Stimulated activated CD8-positive, alpha-beta memory T cell treated with anti-CD3 and anti-CD28 coated beads, Interleukin-15, amount 100 ng/mL, for 24 hours (primary cell): ENCODE data around the gene DHRSX.
"Not testable (repeated sequence)": the region's sequence is repeated elsewhere in the genome, so short reads cannot be mapped to it uniquely, and the experiment has no call there.

Experiments
- DNase-seq: peaks from one replicate; pipeline ENCODE4 v3.0.0-alpha.2; 2020; ENCODE audit warnings: low read depth

The DHRSX gene

DNA sequence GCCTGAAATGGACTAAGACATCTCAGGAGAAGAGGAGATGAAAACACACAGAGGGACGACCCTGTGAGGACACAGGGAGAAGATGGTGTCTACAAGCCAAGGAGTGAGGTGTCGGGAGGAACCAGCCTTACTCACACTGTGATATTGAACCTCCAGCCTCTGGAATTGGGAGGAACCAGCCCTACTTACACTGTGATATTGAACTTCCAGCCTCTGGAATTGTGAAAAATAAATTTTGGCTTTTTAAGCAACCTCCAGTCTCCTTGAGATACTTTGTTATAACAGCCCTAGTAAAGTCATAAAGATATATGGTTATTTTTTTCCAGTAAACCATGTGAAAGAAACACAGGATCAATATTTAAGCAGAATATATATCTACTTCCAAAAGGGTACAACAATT, 76.5 kb downstream of the DHRSX start:
- DNase-seq: no peak

GRCh38 chrX:2423899-2424298, 76.9 kb downstream of the DHRSX start:
- no peak for DNase-seq

- no peak for DNase-seq
Measured at GRCh38 chrX:2423282-2423681, 77.5 kb downstream of the DHRSX start.

DNA sequence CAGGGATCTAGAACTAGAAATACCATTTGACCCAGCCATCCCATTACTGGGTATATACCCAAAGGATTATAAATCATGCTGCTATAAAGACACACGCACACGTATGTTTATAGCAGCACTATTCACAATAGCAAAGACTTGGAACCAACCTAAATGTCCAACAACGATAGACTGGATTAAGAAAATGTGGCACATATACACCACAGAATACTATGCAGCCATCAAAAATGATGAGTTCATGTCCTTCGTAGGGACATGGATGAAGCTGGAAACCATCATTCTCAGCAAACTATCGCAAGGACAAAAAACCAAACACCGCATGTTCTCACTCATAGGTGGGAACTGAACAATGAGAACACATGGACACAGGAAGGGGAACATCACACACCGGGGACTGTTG, 81.4 kb downstream of the DHRSX start:
- DNase-seq: not testable (repeated sequence)

DNA sequence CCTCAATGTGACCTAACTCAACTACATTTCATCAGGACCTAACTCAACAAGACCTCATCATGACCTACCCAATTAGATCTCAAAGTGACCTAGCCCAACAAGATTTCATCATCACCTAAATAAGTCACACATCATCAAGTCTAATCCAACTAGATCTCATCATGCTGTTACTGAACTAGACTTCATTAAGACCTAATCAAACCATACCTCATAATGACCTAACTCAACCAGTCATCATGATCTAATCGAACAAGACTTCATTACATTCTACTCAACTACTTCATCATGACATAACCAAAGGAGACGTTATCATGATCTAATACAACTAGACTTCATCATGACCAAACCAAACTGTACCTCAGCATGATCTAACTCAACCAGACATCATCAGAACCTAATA, 82.8 kb downstream of the DHRSX start:
- DNase-seq: no peak

GRCh38 chrX:2416851-2417604, 83.7 kb downstream of the DHRSX start:
- no peak for DNase-seq

GRCh38 chrX:2414384-2414783, 86.4 kb downstream of the DHRSX start:
- no peak for DNase-seq

DNA sequence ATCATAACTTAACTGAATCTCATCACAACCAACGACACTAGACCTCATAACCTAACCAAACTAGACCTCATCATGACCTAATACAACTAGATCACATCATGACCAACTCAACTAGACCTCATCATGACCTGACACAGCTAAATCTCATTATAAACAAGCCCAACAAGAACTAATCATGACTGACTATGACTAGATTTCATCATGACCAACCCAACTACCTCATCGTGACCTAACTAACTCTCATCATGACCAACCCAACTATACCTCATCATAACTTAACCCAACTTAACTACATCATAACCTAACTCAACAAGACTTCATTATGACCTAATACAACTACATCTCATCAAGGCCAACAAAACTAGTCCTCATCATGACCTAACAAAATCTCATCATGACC, 86.8 kb downstream of the DHRSX start:
- no peak for DNase-seq

- no peak for DNase-seq
Measured at GRCh38 chrX:2412131-2412530, 88.6 kb downstream of the DHRSX start.

DNA sequence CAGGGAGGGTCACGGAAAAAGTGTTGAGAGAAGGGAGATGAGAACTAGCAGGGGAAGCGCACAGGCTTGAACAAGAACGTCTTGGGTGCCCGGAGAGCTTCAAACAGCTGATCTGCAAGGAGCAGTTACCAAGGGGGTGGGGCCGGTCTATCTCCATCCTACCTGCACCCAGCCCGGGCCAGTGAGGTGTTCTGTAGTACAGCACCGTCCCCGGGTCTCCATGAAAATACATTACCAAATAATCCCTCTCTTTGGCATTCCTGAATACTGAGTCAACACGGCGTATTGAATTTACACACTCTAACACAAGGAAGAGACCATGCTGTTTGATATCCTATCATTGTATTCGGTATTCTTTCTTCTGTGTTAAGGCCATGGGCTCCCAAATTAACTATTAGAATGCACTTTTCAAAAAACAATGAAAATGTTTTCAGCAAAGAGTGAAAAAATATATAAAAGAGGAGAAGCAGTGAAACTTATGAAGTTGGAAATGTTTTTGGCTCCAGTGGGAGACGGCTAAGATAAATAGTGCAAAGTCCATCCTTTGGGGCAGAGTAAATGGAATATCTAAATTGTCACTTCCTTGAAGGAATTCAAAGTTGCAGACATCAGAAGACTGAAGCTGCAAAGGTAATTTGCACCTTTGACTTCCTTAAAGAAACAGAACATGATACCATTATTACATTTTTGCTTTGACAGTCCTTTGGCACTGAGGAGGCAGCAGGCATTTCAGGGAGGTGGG, 90.3 kb downstream of the DHRSX start:
- no peak for DNase-seq

GRCh38 chrX:2409796-2410195, 91.0 kb downstream of the DHRSX start:
- DNase-seq: no peak

DNA sequence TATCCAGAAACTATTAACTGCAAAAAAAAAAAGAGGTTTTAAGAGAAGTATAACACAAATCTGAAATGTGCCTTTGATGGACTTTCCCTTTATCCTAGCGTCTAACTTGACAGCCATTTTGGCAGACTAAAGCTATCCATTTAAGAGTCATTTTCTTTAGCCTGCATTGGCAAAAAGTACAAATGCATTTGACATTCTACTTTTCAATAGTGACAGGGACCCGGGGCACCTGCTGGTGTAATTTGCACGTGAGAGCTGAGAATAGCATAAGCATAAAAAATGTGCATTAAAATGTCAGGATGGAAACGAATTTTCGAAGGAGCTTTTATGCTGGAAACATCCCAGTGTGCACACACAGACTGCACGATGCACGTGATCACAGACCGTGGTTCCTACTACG, 91.9 kb downstream of the DHRSX start:
- DNase-seq: no peak

- no peak for DNase-seq
Measured at GRCh38 chrX:2406891-2407518, 93.8 kb downstream of the DHRSX start.

DNA sequence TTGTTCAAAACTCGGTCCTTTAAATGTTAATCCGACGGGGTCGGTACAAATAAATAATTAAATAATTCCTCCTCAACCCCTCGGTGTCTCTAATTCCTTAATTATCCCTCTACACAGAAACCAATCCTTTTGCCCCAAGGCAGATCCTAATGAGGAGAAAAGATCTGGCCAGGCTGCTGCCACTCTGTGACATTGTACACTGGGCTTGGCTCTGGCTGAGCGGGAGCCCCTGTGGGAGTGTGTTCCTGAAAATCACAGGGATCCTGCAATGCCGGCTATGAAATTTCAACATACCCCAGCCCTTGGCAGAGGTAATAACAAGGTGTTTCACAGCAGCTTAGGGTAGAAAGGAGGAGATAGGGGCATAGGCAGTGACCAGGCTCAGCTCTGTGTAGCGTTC, 96.0 kb downstream of the DHRSX start:
- DNase-seq: no peak

GRCh38 chrX:2402361-2402690, 98.5 kb downstream of the DHRSX start:
- DNase-seq: no peak

GRCh38 chrX:2401590-2402360, 99.0 kb downstream of the DHRSX start:
- DNase-seq: no peak

DNA sequence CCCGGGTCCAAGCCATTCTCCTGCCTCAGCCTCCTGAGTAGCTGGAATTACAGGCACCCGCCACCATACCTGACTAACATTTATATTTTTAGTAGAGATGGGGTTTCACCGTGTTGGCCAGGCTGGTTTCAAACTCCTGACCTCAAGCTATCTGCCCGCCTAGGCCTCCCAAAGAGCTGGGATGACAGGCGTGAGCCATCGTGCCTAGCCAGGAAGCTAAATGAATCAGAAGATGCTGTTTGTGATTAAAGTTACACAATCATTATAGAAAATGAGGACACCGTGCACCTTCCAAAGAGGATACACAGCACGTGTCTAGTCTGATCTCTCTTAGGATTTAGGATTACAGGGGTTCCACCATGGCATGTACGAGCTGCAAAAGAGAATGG, 99.6 kb downstream of the DHRSX start:
- no peak for DNase-seq

GRCh38 chrX:2398064-2398656, 102.6 kb downstream of the DHRSX start:
- no peak for DNase-seq

DNA sequence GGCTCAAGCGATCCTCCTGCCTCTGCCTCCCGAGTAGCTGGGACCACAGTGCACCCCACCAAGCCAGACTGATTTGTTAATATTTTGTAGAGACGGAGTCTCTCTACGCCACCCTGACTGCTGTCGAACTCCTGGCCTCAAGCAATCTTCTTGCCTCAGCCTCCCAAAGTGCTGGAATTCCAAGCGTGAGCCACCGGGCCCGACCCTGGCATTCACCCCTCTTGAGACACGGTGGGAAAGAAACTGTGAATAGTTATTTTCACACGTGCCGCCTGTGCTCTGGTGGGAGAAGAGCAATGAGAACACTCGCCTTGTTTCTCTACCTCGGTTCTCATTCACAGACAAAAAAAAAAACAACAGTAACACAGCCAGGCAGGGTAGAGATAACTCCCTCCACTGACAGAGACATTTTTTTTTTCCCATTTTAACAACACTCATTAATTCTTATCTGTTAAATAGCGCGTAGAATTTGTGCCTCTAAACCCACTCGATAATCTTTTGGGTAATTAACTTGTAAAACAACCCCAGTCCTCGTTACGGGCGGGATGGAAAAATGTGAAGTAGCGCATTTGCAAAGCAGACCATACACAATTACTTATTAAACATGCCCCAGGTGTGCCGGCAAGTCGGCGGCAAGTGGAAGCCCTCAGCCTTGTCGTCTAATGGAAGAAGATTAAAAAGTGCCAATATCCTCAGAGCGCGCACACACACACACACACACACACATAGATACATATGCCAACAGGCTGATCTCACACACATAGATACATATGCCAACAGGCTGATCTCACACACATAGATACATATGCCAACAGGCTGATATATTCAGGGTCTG, 103.3 kb downstream of the DHRSX start:
- DNase-seq: no peak

GRCh38 chrX:2395261-2395992, 105.3 kb downstream of the DHRSX start:
- no peak for DNase-seq
